K562 (cell line): ENCODE results near the gene CUL2. TPM values are rescaled to one million over a fixed set of nuclear protein-coding genes. Genes with fewer than 3 reads are reported as not detected.
A peak's percentile ranks its signal among the peaks of the same experiment; 100 is the strongest.

ENCODE experiments used
- CHD2 ChIP-seq: IDR thresholded peaks from 2 replicates; pipeline ENCODE4 v1.6.1; 2011; ENCODE audit warnings: low read depth, low read length
- CXXC5 ChIP-seq: fragments of 250-450 bp; sonication (Bioruptor Pico); IDR thresholded peaks from 2 replicates; pipeline ENCODE4 v1.8.0; 2022; ENCODE audit warnings: inconsistent platforms, mild to moderate bottlenecking, moderate library complexity
- HMG20A ChIP-seq: fragments of 450-650 bp; formaldehyde crosslinking; conservative IDR thresholded peaks from 2 replicates; pipeline ENCODE4 v1.4.0; 2020; ENCODE audit warnings: mild to moderate bottlenecking, mixed read lengths
- JUND ChIP-seq, 2 experiments: IDR thresholded peaks; 2 replicates in 1 of 2; 3 replicates in 1 of 2; pipeline ENCODE4 v1.6.1; 2011; ENCODE audit warnings: borderline replicate concordance in 2 of 2, low read depth in 2 of 2, low read length in 2 of 2, improper control_type of control experiment in 1 of 2, missing biosample characterization in 1 of 2, missing genetic modification characterization in 1 of 2, missing genetic modification reagents in 1 of 2
- KDM1A ChIP-seq, 2 experiments: fragments of 450-650 bp; IDR thresholded peaks; 2 replicates each; pipeline ENCODE4 v1.6.1; 2016; ENCODE audit warnings: mild to moderate bottlenecking in 2 of 2
- NCOA6 ChIP-seq: fragments of 450-650 bp; IDR thresholded peaks from 2 replicates; pipeline ENCODE4 v1.6.1; 2017; ENCODE audit warnings: mild to moderate bottlenecking
- NEUROD1 ChIP-seq: fragments of 150-350 bp; IDR thresholded peaks from 2 replicates; pipeline ENCODE4 v1.6.1; 2014; ENCODE audit warnings: borderline replicate concordance, low read length, low read depth; ENCODE audit not compliant: partially characterized antibody
- NFATC3 ChIP-seq: fragments of 450-650 bp; IDR thresholded peaks from 2 replicates; pipeline ENCODE4 v1.6.1; 2017; ENCODE audit warnings: mild to moderate bottlenecking
- PATZ1 ChIP-seq: fragments of 250-450 bp; sonication (Bioruptor Pico); IDR thresholded peaks from 2 replicates; pipeline ENCODE4 v1.5.0; 2020; ENCODE audit warnings: mild to moderate bottlenecking, borderline replicate concordance
- RB1 ChIP-seq: fragments of 450-650 bp; IDR thresholded peaks from 2 replicates; pipeline ENCODE4 v1.6.1; 2017; ENCODE audit warnings: low read depth, mild to moderate bottlenecking
- SMARCA4 ChIP-seq: fragments of 450-650 bp; IDR thresholded peaks from 2 replicates; pipeline ENCODE4 v1.6.1; 2016
- SMARCE1 ChIP-seq: fragments of 450-650 bp; IDR thresholded peaks from 2 replicates; pipeline ENCODE4 v1.7.1; 2016; ENCODE audit warnings: mild to moderate bottlenecking
- STAG1 ChIP-seq: sonication (generic); formaldehyde crosslinking; IDR thresholded peaks from 2 replicates; pipeline ENCODE4 v1.5.0; 2020; ENCODE audit warnings: missing genetic modification reagents, borderline replicate concordance
- TGIF2 ChIP-seq: sonication (generic); formaldehyde crosslinking; IDR thresholded peaks from 2 replicates; pipeline ENCODE4 v1.8.1; 2022; ENCODE audit warnings: mild to moderate bottlenecking, missing genetic modification reagents, moderate library complexity
- XRCC4 ChIP-seq: IDR thresholded peaks from one replicate; pipeline ENCODE4 v1.6.1; 2011; ENCODE audit not compliant: insufficient read depth, insufficient read length; ENCODE audit errors: extremely low read depth
- ZNF23 ChIP-seq: fragments of 250-450 bp; sonication (Bioruptor Pico); IDR thresholded peaks from 2 replicates; pipeline ENCODE4 v1.4.0; 2020; ENCODE audit warnings: mild to moderate bottlenecking
- ZNF695 ChIP-seq: fragments of 450-650 bp; formaldehyde crosslinking; IDR thresholded peaks from 2 replicates; pipeline ENCODE4 v1.4.0; 2020; ENCODE audit warnings: mild to moderate bottlenecking, moderate library complexity
- ZNF740 ChIP-seq, 3 experiments: fragments of 200-800 bp in 1 of 3; sonication (Bioruptor generic) in 1 of 3; sonication (generic) in 1 of 3; formaldehyde crosslinking in 1 of 3; IDR thresholded peaks; 2 replicates each; pipeline versions ENCODE4 v1.6.1 to v1.8.0; 2016 to 2022; ENCODE audit warnings: mild to moderate bottlenecking in 2 of 3, missing compliant biosample characterization in 2 of 3, missing genetic modification characterization in 2 of 3, missing genetic modification reagents in 1 of 3
- ZZZ3 ChIP-seq: fragments of 450-650 bp; IDR thresholded peaks from 2 replicates; pipeline ENCODE4 v1.6.1; 2016; ENCODE audit warnings: antibody characterized with exemption, mild to moderate bottlenecking, moderate library complexity
- polyA plus RNA-seq, 8 experiments: library from polyadenylated mRNA; depleted of rRNA in 4 of 8; stranded (reverse) in 5 of 8; unstranded in 3 of 8; fragments of >200 nt; fragmentation: Nextera tagmentation in 2 of 8; fragmentation: Illumina TruSeq in 1 of 8; extraction: Ambion mirVana in 2 of 8; extraction: Trizol in 1 of 8; gene quantifications; 2 replicates each; pipeline versions ENCODE4 v1.2.1 to v1.2.3, GENCODE V29; 2011 to 2014; ENCODE audit warnings: inconsistent platforms in 1 of 8, missing spikeins in 1 of 8
- total RNA-seq, 7 experiments: library from RNA; depleted of rRNA in 6 of 7; stranded (reverse); fragments of >200 nt in 6 of 7; fragmentation: Illumina TruSeq in 2 of 7; extraction: Trizol in 2 of 7; gene quantifications; 2 replicates each; pipeline versions ENCODE4 v1.2.1 to v1.2.3, GENCODE V29; 2011 to 2021; ENCODE audit warnings: low replicate concordance in 1 of 7
- TF ChIP-seq, protein P1 (sequence below): sonication (generic); formaldehyde crosslinking; IDR thresholded peaks from 2 replicates; pipeline ENCODE4 v1.8.0; 2023; ENCODE audit warnings: mild to moderate bottlenecking, missing genetic modification reagents
- TF ChIP-seq, protein P2 (sequence below): fragments of 450-650 bp; formaldehyde crosslinking; IDR thresholded peaks from 2 replicates; pipeline ENCODE4 v1.4.0; 2022; ENCODE audit warnings: missing genetic modification characterization
- TF ChIP-seq, protein P3 (sequence below): fragments of 450-650 bp; formaldehyde crosslinking; IDR thresholded peaks from 2 replicates; pipeline ENCODE4 v1.4.0; 2020; ENCODE audit warnings: mild to moderate bottlenecking

Gene CUL2
- total and polyA plus RNA-seq, 9 of the 15 experiments (the other 6 are each of a cell fraction or from before 2014, with no cell fraction given): 17.3 to 46.3 (median 41.2) TPM

DNA sequence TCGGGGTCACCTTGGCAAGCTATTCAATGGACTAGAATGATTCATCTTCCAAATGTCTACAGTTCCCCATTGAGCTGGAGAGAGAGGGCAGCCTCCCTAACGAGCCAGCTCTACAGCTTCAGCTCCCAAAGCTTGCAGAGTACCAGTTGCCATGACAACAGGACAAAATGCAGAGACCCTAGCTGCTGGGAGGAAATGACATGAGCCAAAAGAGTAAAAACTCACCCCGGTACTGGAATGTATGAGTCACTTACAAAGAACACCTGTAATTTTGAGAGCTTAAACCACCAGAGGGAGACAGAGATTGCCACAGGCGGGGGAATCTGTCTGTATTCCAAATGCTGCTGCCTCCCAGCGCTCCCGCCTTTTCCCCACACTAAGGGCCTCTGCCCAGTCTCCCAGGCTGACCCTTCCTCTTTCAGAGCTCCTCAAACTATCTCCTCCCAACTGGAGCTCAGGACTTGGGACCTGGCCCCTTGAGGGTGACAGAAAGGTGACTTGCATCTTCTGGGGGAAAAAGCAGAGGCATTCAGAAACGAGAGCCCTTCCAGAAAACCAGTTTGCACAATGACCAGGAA is 95.5 kb downstream of the CUL2 start (continued):
- TF ChIP-seq NEUROD1 (no peak), PATZ1 (CRISPR knock-in tag) (no peak), SMARCE1 (0 out of 2 replicates have a peak, but pooled peaks have one; percentile 37), RB1 (peak; percentile 70; the same call in 1 of the 2 replicates), KDM1A (IDR thresholded peaks at IDR 0.05) (no peak), XRCC4 (no peak), ZNF740 (CRISPR knock-in tag; IDR thresholded peaks at IDR 0.05) (no peak), ZNF740 (tag; IDR thresholded peaks at IDR 0.05) (no peak), JUND (IDR thresholded peaks at IDR 0.05; ENCODE audit: borderline replicate concordance, low read depth, low read length) (peak; percentile 92), JUND (tag; IDR thresholded peaks at IDR 0.05; ENCODE audit: borderline replicate concordance, low read depth, low read length) (peak; percentile 95), NCOA6 (no peak), TGIF2 (CRISPR knock-in tag) (no peak), ZZZ3 (no peak), NFATC3 (peak; percentile 59; the same call in 1 of the 2 replicates), HMG20A (CRISPR knock-in tag) (no peak), SMARCA4 (peak; percentile 33; the same call in 1 of the 2 replicates), CXXC5 (CRISPR knock-in tag) (no peak), CHD2 (no peak), ZNF23 (CRISPR knock-in tag) (no peak), ZNF695 (CRISPR knock-in tag) (no peak), STAG1 (peak; percentile 68; the same call in 1 of the 2 replicates)
- TF ChIP-seq, protein P1, sequence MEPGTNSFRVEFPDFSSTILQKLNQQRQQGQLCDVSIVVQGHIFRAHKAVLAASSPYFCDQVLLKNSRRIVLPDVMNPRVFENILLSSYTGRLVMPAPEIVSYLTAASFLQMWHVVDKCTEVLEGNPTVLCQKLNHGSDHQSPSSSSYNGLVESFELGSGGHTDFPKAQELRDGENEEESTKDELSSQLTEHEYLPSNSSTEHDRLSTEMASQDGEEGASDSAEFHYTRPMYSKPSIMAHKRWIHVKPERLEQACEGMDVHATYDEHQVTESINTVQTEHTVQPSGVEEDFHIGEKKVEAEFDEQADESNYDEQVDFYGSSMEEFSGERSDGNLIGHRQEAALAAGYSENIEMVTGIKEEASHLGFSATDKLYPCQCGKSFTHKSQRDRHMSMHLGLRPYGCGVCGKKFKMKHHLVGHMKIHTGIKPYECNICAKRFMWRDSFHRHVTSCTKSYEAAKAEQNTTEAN: no peak
- TF ChIP-seq, protein P2, sequence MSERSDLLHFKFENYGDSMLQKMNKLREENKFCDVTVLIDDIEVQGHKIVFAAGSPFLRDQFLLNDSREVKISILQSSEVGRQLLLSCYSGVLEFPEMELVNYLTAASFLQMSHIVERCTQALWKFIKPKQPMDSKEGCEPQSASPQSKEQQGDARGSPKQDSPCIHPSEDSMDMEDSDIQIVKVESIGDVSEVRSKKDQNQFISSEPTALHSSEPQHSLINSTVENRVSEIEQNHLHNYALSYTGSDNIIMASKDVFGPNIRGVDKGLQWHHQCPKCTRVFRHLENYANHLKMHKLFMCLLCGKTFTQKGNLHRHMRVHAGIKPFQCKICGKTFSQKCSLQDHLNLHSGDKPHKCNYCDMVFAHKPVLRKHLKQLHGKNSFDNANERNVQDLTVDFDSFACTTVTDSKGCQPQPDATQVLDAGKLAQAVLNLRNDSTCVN: no peak
- TF ChIP-seq, protein P3, sequence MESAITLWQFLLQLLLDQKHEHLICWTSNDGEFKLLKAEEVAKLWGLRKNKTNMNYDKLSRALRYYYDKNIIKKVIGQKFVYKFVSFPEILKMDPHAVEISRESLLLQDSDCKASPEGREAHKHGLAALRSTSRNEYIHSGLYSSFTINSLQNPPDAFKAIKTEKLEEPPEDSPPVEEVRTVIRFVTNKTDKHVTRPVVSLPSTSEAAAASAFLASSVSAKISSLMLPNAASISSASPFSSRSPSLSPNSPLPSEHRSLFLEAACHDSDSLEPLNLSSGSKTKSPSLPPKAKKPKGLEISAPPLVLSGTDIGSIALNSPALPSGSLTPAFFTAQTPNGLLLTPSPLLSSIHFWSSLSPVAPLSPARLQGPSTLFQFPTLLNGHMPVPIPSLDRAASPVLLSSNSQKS: no peak
